Endodermal cell (in vitro differentiated cells): ENCODE measurements around the gene MYOD1. TPM values are rescaled to one million over a fixed set of nuclear protein-coding genes. Genes with fewer than 3 reads are reported as not detected.

ENCODE experiments used
- DNase-seq: peaks from one replicate; pipeline ENCODE4 v3.0.0-alpha.2; 2017
- H3K27ac ChIP-seq: 2 replicates; pipeline ENCODE4 v1.5.1; 2013; ENCODE audit warnings: mild to moderate bottlenecking, low read depth, low read length, moderate library complexity
- H3K27me3 ChIP-seq: 2 replicates; pipeline ENCODE4 v1.6.1; 2013; ENCODE audit warnings: mild to moderate bottlenecking, low read length, moderate library complexity; ENCODE audit not compliant: insufficient read depth, control insufficient read depth, poor library complexity, severe bottlenecking
- H3K36me3 ChIP-seq: 2 replicates; pipeline ENCODE4 v1.7.0; 2013; ENCODE audit warnings: mild to moderate bottlenecking, low read length, moderate library complexity; ENCODE audit not compliant: control insufficient read depth, insufficient read depth
- H3K4me1 ChIP-seq: one replicate; pipeline ENCODE4 v1.7.0; 2013; ENCODE audit warnings: low read length; ENCODE audit not compliant: control insufficient read depth, insufficient read depth
- H3K4me3 ChIP-seq: 2 replicates; pipeline ENCODE4 v1.5.1; 2013; ENCODE audit warnings: mild to moderate bottlenecking, low read length, moderate library complexity
- H3K9ac ChIP-seq: 2 replicates; pipeline ENCODE4 v1.6.1; 2013; ENCODE audit warnings: mild to moderate bottlenecking, low read length, moderate library complexity; ENCODE audit not compliant: poor library complexity, severe bottlenecking; ENCODE audit errors: extremely low read depth
- H3K9me3 ChIP-seq: 2 replicates; pipeline ENCODE4 v1.6.1; 2013; ENCODE audit warnings: mild to moderate bottlenecking, low read length, moderate library complexity; ENCODE audit not compliant: control insufficient read depth
- H3K27ac Mint-ChIP-seq: 2 replicates; pipeline ENCODE4 v1.8.0; 2020; ENCODE audit warnings: mixed read lengths
- H3K27me3 Mint-ChIP-seq: 2 replicates; pipeline ENCODE4 v1.8.0; 2021; ENCODE audit warnings: mild to moderate bottlenecking, mixed read lengths; ENCODE audit not compliant: insufficient read depth
- H3K36me3 Mint-ChIP-seq: 2 replicates; pipeline ENCODE4 v1.8.0; 2020; ENCODE audit warnings: low read depth, mixed read lengths
- H3K4me1 Mint-ChIP-seq: 2 replicates; pipeline ENCODE4 v1.8.0; 2020; ENCODE audit warnings: mixed read lengths
- H3K4me3 Mint-ChIP-seq: 2 replicates; pipeline ENCODE4 v1.8.0; 2020; ENCODE audit warnings: mild to moderate bottlenecking, moderate library complexity, mixed read lengths
- H3K9me3 Mint-ChIP-seq: 2 replicates; pipeline ENCODE4 v1.8.0; 2020; ENCODE audit warnings: mild to moderate bottlenecking, mixed read lengths
- CTCF ChIP-seq: fragments of 200-600 bp; sonication (generic); conservative IDR thresholded peaks from 2 replicates; pipeline ENCODE4 v1.5.0; 2021; ENCODE audit warnings: antibody characterized with exemption, mild to moderate bottlenecking
- WGBS, 2 experiments: methylation state at CpG; one replicate each; pipeline versions ENCODE4 v1.1.5 to v1.1.7; 2013; ENCODE audit warnings: missing lambda C conversion rate in 2 of 2, mixed read lengths in 1 of 2; ENCODE audit not compliant: insufficient coverage in 1 of 2, insufficient read length in 1 of 2; 5-methylcytosine and 5-hydroxymethylcytosine counted together
- total RNA-seq, 2 donors: library from RNA; stranded (reverse); fragmentation: NEBNext Ultra II Directional in 1 of 2; extraction: Animal tissue kit (Norgen Biotek cat#: 25700) in 1 of 2; gene quantifications; 2 replicates in 1 of 2; 3 replicates in 1 of 2; pipeline ENCODE4 v1.2.1, GENCODE V29; 2021

The MYOD1 gene
- total RNA-seq, 2 donors from 2014 or later: not detected

GRCh38 chr11:17682848-17683247 lies 36.5 kb upstream of the MYOD1 start:
- H3K27ac Mint-ChIP-seq: no peak overlapping the region
- Histone ChIP-seq H3K27me3 (peaks cover 52% of the 10 kb centered on the region), H3K9me3 (no peaks in the 10 kb centered on the region), H3K36me3 (no peaks in the 10 kb centered on the region), H3K4me3 (no peak overlapping the region), H3K27ac (no peak overlapping the region), H3K9ac (no peak overlapping the region), H3K4me1 (no peaks in the 10 kb centered on the region)
- no peaks in the 10 kb centered on the region for H3K36me3 Mint-ChIP-seq
- peaks cover 67% of the 10 kb centered on the region for H3K27me3 Mint-ChIP-seq
- no peak overlapping the region for H3K4me3 Mint-ChIP-seq
- no peak for TF ChIP-seq CTCF
- H3K4me1 Mint-ChIP-seq: no peaks in the 10 kb centered on the region
- no peak for DNase-seq
- H3K9me3 Mint-ChIP-seq: no peaks in the 10 kb centered on the region

GRCh38 chr11:17683377-17684161 lies 35.8 kb upstream of the MYOD1 start:
- Histone ChIP-seq H3K27ac (no peak overlapping the region), H3K9me3 (no peaks in the 10 kb centered on the region), H3K4me3 (no peak overlapping the region), H3K4me1 (no peaks in the 10 kb centered on the region), H3K36me3 (no peaks in the 10 kb centered on the region), H3K27me3 (peaks cover 60% of the 10 kb centered on the region), H3K9ac (no peak overlapping the region)
- H3K4me3 Mint-ChIP-seq: no peak overlapping the region
- H3K27ac Mint-ChIP-seq: no peak overlapping the region
- no peaks in the 10 kb centered on the region for H3K36me3 Mint-ChIP-seq
- no peak for TF ChIP-seq CTCF
- no peaks in the 10 kb centered on the region for H3K9me3 Mint-ChIP-seq
- peaks cover 69% of the 10 kb centered on the region for H3K27me3 Mint-ChIP-seq
- no peaks in the 10 kb centered on the region for H3K4me1 Mint-ChIP-seq
- DNase-seq: no peak
- 83 to 86% methylated on average over 11 to 12 of the region's 12 CpGs for WGBS, 2 experiments

GRCh38 chr11:17684550-17684949 lies 34.8 kb upstream of the MYOD1 start:
- Mint-ChIP-seq H3K4me1 (no peaks in the 10 kb centered on the region), H3K9me3 (no peaks in the 10 kb centered on the region), H3K27ac (no peak overlapping the region), H3K4me3 (no peak overlapping the region), H3K27me3 (peaks cover 60% of the 10 kb centered on the region), H3K36me3 (no peaks in the 10 kb centered on the region)
- no peak overlapping the region for H3K9ac ChIP-seq
- no peak for TF ChIP-seq CTCF
- DNase-seq: no peak
- H3K36me3 ChIP-seq: no peaks in the 10 kb centered on the region
- H3K27me3 ChIP-seq: peaks cover 62% of the 10 kb centered on the region
- no peaks in the 10 kb centered on the region for H3K9me3 ChIP-seq
- H3K4me1 ChIP-seq: no peaks in the 10 kb centered on the region
- WGBS, 2 experiments: 86 to 90% methylated on average over 2 to 5 of the region's 5 CpGs
- no peak overlapping the region for H3K4me3 ChIP-seq
- no peak overlapping the region for H3K27ac ChIP-seq
